Stimulated activated CD4-positive, alpha-beta T cell treated with anti-CD3 and anti-CD28 coated beads, Interleukin-1b, Interleukin-23, amount 100 ng/mL, for 4 hours (primary cell): ENCODE measurements around the gene AS3MT.
"Not testable (repeated sequence)": the region's sequence is repeated elsewhere in the genome, so short reads cannot be mapped to it uniquely, and the experiment has no call there.

Experiments used
- DNase-seq, 2 donors: peaks; one replicate each; pipeline ENCODE4 v3.0.0-alpha.2; 2020; ENCODE audit warnings: low read depth in 2 of 2

AS3MT gene

GRCh38 chr10:102919246-102919959, 50.1 kb downstream of the AS3MT start:
- peak in 1 of 2 donors; percentile 7 for DNase-seq

DNA sequence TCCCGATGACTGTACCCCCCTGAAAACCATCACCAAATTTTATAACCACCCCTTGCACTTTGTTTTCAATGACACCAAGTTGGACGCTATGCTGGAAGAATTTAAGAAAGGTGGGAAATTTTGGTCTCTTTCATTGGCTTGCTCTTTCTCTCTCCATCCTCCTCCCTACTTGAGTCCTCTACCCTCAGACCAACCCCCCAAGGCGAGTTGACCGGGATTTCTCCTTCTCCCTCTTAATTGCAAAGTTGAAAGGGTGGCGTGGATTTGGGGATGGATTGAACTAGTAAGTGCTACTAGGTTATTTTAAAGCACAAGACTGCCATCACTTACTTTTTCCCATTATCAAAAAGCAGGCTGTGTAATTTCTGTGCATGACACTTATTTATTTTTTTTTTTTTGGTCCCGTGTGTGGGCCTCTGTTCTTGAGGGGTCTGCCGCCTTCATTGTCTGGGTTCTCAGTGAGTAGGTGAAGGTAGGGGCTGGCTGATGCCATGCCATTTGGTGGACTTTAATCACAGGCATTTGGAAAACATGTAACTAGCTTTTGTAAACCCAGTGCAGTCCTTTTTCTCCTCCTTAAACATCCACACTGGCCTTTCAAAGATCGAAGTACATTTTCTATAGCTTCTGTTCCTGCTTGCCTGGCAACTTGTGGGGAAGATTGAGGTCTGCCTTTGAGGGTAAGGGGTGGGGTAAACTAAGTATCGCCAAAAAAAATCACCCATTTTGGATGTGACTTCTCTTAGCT, 50.9 kb downstream of the AS3MT start:
- no peak for DNase-seq

DNA sequence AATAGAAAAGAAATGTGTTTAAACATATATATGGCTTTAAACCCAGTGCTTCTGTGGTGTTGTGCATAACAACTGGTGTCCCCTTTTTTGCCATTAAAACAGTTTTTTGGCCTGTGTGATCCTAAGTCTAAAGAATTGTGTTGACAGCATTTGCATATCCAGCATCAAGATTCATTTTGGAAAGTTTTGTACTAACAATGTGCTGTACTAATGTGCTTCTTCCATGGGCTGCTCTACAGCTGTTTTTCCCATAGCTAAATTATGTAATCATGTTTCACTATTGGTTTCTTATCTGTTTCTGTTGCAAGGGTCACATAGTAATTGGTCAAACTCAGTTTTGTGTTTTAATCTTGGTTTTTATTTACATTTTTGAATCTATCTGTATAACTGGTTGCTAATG, 54.3 kb downstream of the AS3MT start:
- DNase-seq: no peak

- no peak for DNase-seq
Measured at GRCh38 chr10:102926842-102927241, 57.6 kb downstream of the AS3MT start.

- no peak for DNase-seq
Measured at GRCh38 chr10:102927311-102928010, 58.2 kb downstream of the AS3MT start.

- DNase-seq: not testable (repeated sequence)
Measured at GRCh38 chr10:102928442-102928841, 59.2 kb downstream of the AS3MT start.

DNA sequence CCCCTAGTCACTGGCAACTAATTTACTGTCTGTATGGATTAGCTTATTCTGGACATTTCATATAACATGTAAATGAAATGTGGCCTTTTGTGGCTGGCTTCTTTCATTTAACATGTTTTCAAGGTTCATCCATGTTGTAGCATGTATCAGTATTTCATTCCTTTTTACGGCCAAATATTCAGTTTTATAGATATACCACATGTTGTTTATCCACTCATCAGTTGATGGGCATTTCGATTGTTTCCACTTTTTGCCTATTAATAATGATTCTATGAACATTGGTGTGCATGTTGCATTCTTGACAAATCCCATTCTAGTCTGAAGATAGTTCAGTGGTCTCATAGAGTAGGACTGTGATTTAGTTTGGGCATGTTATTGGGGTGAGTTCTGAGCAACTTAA, 61.5 kb downstream of the AS3MT start:
- DNase-seq: no peak

GRCh38 chr10:102931643-102932042, 62.4 kb downstream of the AS3MT start:
- DNase-seq: no peak

DNA sequence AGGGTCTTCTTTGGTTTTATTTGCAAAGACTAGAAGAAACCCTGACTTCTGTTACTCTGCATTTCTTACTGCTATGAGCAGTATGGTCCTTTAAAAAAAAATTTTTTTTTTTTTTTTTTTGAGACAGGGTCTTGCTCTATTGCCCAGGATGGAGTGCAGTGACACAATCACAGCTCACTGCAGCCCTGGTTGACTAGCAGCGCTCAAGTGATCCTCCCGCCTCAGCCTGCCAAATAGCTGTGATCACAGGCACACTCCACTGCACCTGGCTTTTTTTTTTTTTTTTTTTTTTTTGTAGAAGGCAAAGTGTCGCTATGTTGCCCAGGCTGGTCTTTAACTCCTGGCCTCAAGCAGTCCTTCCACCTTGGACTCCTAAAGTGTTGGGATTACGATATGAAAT, 66.2 kb downstream of the AS3MT start:
- no peak for DNase-seq

GRCh38 chr10:102935939-102936605, 66.8 kb downstream of the AS3MT start:
- DNase-seq: no peak

DNA sequence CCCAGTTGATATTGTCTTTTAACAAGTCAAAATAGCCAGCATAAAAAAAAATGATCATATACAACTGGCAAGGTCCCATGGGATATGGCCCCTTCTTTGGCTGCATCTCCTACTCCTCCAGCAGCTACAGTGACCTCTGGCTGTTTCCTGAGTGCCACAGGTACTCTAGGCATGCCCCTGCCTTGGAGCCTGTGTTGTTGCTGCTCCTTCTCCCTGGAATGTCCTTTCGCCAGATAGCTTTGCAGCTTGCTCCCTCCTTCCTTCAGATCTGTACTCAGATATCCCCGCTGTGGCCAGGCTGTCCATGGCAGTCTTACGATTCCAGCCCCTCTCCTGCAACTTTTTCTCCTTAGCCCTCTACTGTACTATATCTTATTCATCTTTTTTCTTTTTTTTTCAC, 72.1 kb downstream of the AS3MT start:
- DNase-seq: no peak

DNA sequence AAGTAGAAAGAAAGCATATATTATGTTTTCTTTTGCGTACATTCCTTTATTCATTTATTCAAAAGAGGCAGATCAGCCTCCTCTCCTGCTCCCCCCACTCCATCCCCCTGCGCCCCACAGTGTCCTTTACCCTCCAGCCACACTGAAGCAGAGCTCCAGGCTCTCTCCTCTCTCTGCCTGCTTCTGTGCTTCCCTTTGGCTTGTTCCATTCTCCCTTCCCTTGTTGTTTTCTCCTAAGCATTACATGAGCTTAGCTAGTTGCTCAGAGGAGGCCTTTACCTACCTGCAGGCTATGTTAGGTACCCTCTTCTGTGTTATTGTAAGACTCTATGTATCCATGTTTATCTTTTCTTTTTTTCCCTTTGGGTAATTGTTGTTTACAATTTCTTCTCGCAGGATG, 76.2 kb downstream of the AS3MT start:
- DNase-seq: no peak

- no peak for DNase-seq
Measured at GRCh38 chr10:102945962-102946361, 76.7 kb downstream of the AS3MT start.

DNA sequence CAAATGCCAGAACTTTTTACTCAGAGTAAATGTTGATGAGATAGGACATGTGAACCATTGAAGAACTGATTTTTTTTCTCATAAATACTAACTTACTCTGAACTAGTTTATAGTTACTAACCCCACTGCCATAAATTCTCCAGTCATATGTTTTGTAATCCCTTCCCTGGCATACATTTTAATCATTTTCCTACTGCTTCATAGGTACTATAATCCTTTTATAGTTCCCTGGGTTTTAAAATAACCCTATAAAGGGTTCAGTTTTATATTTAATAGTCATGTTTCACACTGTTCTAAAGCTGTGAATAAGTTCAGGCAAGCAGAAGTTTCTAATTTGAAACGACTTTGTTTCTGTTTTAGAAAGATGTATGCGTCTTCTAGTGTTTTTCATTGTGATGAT, 77.7 kb downstream of the AS3MT start:
- no peak for DNase-seq

GRCh38 chr10:102948176-102948575, 78.9 kb downstream of the AS3MT start:
- DNase-seq: no peak

- no peak for DNase-seq
Measured at GRCh38 chr10:102948786-102949185, 79.5 kb downstream of the AS3MT start.

GRCh38 chr10:102949916-102950315, 80.6 kb downstream of the AS3MT start:
- no peak for DNase-seq

DNA sequence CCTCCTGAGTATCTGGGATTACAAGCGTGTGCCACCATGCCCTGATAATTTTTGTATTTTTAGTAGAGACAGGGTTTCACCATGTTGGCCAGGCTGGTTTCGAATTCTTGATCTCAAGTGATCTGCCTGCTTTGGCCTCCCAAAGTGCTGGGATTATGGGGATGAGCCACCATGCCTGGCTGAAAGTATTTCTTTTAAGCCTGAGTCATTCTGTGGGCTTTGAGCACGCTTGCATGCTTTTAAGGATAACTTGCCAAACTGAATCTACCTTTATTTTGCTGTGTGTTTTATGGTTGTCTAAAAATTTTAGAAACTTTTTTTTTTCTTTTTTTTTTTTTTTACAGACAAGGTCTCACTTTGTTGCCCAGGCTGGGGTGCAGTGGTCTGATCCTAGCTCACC, 82.0 kb downstream of the AS3MT start:
- no peak for DNase-seq
